Left ventricle myocardium inferior (tissue), 1 donor: Measurements from ENCODE around the gene MRFAP1L1. TPM values are rescaled to one million over a fixed set of nuclear protein-coding genes. Genes with fewer than 3 reads are reported as not detected.

ENCODE experiments used
- DNase-seq: peaks from one replicate; pipeline ENCODE4 v3.0.0-alpha.2; 2020
- H3K27ac ChIP-seq: fragments of 200-600 bp; replicated peaks from 2 replicates; pipeline ENCODE4 v1.8.0; 2021
- H3K27me3 ChIP-seq: fragments of 200-600 bp; 2 replicates; pipeline ENCODE4 v1.8.0; 2021; ENCODE audit warnings: low read depth
- H3K36me3 ChIP-seq: fragments of 200-600 bp; 2 replicates; pipeline ENCODE4 v1.8.0; 2021
- H3K4me1 ChIP-seq: fragments of 200-600 bp; 2 replicates; pipeline ENCODE4 v1.8.0; 2021
- H3K4me3 ChIP-seq: fragments of 200-600 bp; 2 replicates; pipeline ENCODE4 v1.8.0; 2021; ENCODE audit warnings: mild to moderate bottlenecking, moderate library complexity
- H3K9me3 ChIP-seq: fragments of 200-600 bp; replicated peaks from 2 replicates; pipeline ENCODE4 v1.8.0; 2021
- intact Hi-C: fragments of 100-400 bp; cut with micrococcal nuclease; formaldehyde crosslinking; loops from one replicate; pipeline ENCODE4 v1.11.0; 2022
- total RNA-seq: library from RNA; stranded (reverse); fragmentation: NEBNext Ultra II Directional; extraction: Animal tissue kit (Norgen Biotek cat#: 25700); gene quantifications from one replicate; pipeline ENCODE4 v1.2.1, GENCODE V29; 2021
- TF ChIP-seq, protein P1 (sequence below): fragments of 200-600 bp; IDR thresholded peaks from 2 replicates; pipeline ENCODE4 v1.8.0; 2021; ENCODE audit warnings: antibody characterized with exemption, mild to moderate bottlenecking, borderline replicate concordance
- donor health status: DM: no; HTN: yes; CAD: no; lungs with severe emphysema.

Gene MRFAP1L1
- total RNA-seq, 1 donor from 2014 or later: 41.5 TPM

DNA sequence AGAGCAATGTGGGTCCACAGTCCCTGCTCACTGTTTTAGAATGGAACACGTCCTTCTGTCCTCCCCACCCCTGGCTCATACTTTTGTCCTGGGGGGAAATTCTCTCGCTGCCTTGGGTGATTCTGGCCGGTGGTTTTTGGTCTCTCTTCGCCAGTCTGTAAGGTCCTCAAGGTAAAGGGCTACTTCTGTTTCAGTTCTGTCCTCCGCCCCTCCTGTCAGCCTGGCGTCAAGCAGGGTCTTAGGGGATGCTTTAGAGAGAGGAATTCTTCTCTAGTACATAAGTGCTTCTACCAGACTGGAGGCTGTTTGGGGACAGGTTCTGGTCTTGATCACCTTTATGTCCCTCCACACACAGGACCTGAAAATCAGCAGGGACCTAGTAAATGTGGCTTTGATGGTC is 617 bp upstream of the MRFAP1L1 start:
- no peak for DNase-seq
- intact Hi-C loops: no loop called here
- H3K36me3 ChIP-seq: peaks cover 19% of the 10 kb centered on the region
- H3K4me1 ChIP-seq: peaks cover 54% of the 10 kb centered on the region
- TF ChIP-seq, protein P1, sequence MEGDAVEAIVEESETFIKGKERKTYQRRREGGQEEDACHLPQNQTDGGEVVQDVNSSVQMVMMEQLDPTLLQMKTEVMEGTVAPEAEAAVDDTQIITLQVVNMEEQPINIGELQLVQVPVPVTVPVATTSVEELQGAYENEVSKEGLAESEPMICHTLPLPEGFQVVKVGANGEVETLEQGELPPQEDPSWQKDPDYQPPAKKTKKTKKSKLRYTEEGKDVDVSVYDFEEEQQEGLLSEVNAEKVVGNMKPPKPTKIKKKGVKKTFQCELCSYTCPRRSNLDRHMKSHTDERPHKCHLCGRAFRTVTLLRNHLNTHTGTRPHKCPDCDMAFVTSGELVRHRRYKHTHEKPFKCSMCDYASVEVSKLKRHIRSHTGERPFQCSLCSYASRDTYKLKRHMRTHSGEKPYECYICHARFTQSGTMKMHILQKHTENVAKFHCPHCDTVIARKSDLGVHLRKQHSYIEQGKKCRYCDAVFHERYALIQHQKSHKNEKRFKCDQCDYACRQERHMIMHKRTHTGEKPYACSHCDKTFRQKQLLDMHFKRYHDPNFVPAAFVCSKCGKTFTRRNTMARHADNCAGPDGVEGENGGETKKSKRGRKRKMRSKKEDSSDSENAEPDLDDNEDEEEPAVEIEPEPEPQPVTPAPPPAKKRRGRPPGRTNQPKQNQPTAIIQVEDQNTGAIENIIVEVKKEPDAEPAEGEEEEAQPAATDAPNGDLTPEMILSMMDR: no peak
- H3K9me3 ChIP-seq: no peaks in the 10 kb centered on the region
- H3K4me3 ChIP-seq: peak overlapping the region; percentile 99
- no peaks in the 10 kb centered on the region for H3K27me3 ChIP-seq
- peak overlapping the region; percentile 93 for H3K27ac ChIP-seq

DNA sequence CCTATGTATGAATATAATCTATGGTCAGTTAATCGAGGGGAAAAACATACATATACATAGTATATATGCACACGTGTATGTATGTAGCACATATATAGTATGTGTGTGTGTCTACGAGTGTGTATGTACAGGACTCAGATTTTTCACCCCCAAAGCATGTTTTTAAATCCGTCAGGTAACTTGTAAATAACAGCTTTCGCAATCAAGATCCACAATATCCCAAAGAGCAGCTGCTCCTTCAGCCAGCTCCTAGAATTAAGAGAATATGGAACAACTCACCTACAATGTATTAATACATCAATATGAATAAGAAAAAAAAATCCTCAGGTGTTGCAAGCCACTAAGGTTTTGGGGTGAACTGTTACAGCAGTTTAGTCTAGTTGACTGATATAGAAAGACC is 3.5 kb downstream of the MRFAP1L1 start:
- Histone ChIP-seq H3K9me3 (no peaks in the 10 kb centered on the region), H3K4me1 (peaks cover 75% of the 10 kb centered on the region), H3K27me3 (no peaks in the 10 kb centered on the region), H3K4me3 (no peak overlapping the region), H3K36me3 (peaks cover 35% of the 10 kb centered on the region), H3K27ac (no peak overlapping the region)
- TF ChIP-seq, protein P1: no peak
- intact Hi-C loops: no loop called here
- no peak for DNase-seq

DNA sequence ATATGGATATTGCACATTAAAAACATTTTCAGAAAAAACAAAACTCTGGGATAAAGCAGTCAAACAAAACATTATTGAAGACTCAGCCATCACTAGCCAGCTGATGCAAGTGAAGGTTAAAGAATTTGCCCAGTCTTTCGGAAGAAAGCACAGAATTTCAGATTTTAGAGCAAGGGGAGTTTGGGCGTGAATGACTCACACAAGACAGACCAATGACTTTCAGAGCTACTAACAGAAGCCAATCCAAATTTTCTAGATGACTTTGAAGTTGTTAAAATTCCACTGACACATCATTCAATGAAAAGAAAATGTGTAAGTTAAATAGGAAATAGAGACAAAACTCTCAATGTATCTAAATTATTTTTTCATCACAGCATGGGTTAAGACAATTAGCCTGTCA is 4.0 kb downstream of the MRFAP1L1 start:
- no peaks in the 10 kb centered on the region for H3K9me3 ChIP-seq
- no peak for DNase-seq
- no peaks in the 10 kb centered on the region for H3K27me3 ChIP-seq
- intact Hi-C loops: no loop called here
- H3K4me3 ChIP-seq: no peak overlapping the region
- peaks cover 35% of the 10 kb centered on the region for H3K36me3 ChIP-seq
- TF ChIP-seq, protein P1: no peak
- H3K27ac ChIP-seq: peak overlapping the region; percentile 4
- peaks cover 74% of the 10 kb centered on the region for H3K4me1 ChIP-seq

DNA sequence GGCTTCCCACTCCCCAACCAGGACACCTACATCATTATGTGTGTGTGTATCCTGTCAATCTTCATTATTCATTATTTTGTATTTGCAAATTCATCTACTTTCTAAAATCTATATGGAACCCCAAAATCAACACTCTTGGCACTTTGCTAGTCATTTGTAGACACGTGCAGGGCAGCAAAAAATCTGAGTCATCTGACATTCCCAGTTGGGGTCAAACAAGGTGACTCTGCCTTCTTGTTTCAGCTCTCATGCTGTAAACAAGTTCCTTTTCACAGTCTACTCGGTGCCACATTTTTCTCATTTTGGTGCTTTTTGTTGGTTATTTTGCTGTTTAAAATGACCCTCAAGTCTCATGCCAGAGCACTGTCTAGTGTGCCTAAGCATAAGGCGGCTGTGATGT is 5.9 kb downstream of the MRFAP1L1 start:
- peak overlapping the region; percentile 48 for H3K27ac ChIP-seq
- peaks cover 58% of the 10 kb centered on the region for H3K4me1 ChIP-seq
- TF ChIP-seq, protein P1: no peak
- intact Hi-C loops: no loop called here
- H3K4me3 ChIP-seq: peak overlapping the region; percentile 6
- no peaks in the 10 kb centered on the region for H3K9me3 ChIP-seq
- H3K36me3 ChIP-seq: peaks cover 42% of the 10 kb centered on the region
- DNase-seq: no peak
- no peaks in the 10 kb centered on the region for H3K27me3 ChIP-seq

DNA sequence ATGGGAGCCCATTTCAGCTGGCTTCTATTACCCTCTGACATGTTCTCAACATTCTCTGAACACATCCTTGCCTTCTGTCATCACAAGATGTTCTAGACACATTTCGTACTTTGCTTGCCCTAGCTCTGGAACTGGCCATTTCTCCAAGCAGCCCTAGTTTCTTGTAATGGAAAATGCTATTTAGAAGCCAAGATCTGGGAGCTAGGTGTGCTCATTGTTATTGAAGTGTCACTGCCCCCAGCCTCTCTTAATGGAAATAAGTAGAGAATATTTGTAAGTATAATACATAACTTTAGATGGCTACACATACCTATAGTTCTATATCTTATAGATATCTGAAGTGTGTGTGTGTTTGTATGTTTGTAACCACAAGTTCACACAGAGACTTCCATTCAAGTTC is 6.9 kb downstream of the MRFAP1L1 start:
- H3K27ac ChIP-seq: no peak overlapping the region
- no peak for DNase-seq
- no peaks in the 10 kb centered on the region for H3K27me3 ChIP-seq
- no peaks in the 10 kb centered on the region for H3K9me3 ChIP-seq
- no peak overlapping the region for H3K4me3 ChIP-seq
- TF ChIP-seq, protein P1: no peak
- H3K4me1 ChIP-seq: peaks cover 48% of the 10 kb centered on the region
- intact Hi-C loops: no loop called here
- peaks cover 41% of the 10 kb centered on the region for H3K36me3 ChIP-seq

DNA sequence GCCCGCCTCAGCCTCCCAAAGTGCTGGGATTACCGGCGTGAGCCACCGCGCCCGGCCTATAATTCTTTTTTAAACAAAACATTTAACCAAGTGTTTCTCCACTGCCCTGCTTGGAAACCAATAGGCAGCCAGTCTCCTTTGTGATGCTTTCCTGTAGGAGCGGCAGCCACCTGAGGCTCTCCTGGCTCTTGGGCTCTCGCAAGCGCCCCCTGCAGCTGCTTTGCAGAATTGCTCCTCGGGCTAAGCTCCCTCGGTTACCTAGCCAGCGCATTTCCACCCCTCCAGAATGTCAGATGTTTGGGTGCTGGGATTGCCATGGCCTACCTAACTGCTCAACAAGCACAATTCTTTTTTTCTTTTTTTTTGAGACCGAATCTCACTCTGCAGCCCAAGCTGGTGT is 8.3 kb downstream of the MRFAP1L1 start:
- Histone ChIP-seq H3K4me1 (peaks cover 45% of the 10 kb centered on the region), H3K27me3 (no peaks in the 10 kb centered on the region), H3K36me3 (peaks cover 31% of the 10 kb centered on the region), H3K4me3 (no peak overlapping the region), H3K9me3 (no peaks in the 10 kb centered on the region), H3K27ac (no peak overlapping the region)
- no peak for DNase-seq
- TF ChIP-seq, protein P1: peak; percentile 24
- intact Hi-C loops: no loop called here
